HG02759 (cell line): ENCODE results near the gene MTG2.

Experiments
- ATAC-seq: cut with Tn5 transposase; IDR thresholded peaks from one replicate; pipeline ENCODE4 v1.9.1; 2021; ENCODE audit warnings: mild to moderate bottlenecking, moderate library complexity; ENCODE audit not compliant: unreplicated experiment

Gene MTG2

GRCh38 chr20:62244644-62245108 is 61.8 kb downstream of the MTG2 start:
- no peak for ATAC-seq

DNA sequence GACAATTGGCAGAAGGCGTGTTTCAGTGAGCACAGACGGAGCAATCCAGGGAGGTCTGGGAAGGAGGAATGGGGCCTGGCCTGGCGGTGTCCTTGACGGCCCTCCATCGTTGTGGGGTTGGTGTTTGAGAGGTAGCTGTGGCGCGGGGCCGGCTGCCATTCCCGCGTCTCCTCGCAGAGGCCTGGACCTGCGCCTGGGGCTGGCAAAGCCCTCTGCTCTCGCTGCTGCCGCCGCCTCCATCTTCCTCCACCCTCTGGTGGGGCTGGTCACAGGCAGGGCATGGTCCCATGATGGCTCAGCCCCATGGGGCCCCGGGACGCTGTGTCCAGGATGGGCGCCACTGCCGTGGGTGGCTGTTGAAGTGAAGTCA is 63.1 kb downstream of the MTG2 start:
- no peak for ATAC-seq

GRCh38 chr20:62246431-62246830 is 63.6 kb downstream of the MTG2 start:
- no peak for ATAC-seq

DNA sequence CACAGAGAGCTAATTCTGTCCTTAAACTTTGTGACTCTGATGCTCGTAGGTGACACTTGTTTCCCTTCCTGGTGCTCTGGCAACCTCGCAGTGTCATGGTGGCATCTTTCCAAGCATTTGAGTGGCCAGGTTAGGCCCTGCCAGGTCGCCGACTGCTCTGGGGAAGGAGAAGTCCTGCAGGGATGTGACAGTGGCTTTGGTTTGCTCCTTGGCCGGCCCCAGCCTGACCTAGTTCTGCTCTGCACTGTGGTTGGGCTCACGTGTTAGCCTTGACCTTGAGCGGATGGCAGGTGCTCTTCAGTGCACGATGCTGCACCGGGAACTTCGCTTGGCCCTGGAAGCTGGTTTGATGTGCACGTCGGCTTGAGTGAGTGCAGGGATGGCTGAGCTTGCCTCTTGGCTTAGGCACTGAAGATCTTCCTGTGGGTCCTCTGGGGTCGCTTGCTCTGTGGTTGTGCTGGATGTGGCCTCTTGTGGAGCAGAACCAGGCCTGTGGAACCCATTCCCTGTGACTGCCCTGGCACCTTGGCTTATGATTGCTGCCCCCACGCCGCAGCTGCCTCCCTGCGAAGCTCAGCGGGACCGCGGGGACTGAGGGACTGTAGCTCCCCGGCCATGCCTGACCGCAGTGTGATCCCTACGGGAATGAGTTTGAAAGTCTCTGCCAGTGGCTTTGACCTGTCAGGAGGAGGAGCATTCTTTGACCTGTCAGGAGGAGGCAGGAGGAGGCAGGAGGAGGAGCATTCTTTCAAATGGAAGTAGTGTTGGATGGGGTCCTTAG is 64.2 kb downstream of the MTG2 start:
- no peak for ATAC-seq

DNA sequence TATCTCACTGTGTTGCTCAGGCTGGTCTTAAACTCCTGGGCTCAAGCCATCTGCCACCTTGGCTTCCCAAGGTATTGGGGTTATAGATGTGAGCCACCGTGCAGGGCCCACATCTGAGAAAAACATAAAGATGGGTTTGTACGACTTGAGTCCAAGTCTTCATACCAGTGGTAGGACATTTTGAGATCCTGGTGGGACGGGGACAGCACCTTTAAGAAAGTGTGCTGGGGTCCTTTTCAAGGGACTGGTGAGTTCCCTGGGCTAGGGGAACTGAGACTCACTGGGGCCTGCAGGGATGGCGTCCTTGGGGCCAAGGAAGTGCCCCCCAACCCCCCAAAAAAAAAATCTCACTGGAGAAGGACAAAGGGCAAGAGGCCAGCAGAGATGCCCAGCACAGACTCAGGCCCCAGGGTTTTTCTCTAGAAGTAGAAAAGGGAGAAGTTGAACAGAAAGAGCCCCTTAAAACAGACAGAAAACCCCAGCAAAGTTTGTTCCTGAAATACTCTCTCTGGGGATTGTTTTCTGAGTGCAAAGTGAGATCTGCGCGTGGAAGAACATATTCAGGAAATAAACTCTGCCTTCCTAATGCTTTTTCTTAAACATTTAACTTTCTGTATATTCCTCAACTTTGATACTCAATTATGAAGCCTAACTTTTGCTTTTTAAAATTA is 66.2 kb downstream of the MTG2 start:
- no peak for ATAC-seq

DNA sequence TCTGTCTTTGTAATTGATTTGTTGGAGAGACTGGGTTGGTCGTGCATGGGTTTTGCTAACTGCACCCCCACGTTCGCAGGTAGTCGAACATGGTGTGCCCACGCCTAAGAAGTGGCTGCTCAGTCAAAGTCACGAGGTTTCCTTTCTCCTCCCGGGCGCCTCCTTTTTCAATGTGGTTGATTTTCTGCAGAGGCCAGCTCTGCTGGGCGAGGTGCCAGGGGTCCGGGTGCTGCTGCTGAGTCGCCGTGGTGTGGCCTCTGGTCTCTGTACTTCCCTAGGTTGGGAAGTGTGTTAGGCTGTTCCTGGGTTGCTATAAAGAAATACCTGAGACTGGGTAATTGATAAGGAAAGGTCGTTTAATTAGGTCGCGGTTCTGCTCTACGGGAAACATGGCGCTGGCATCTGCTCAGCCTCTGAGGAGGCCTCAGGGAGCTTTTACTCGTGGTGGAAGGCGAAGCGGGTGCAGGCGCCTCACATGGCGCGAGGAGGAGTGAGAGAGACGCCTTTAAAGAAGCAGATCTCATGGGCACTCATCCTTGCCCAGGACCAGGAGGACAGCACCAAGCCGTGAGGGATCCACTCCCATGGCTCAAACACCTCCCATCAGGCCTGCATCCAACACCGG is 69.6 kb downstream of the MTG2 start:
- no peak for ATAC-seq
